ENCODE measurements around the gene CRYBG2.

Gene CRYBG2

DNA sequence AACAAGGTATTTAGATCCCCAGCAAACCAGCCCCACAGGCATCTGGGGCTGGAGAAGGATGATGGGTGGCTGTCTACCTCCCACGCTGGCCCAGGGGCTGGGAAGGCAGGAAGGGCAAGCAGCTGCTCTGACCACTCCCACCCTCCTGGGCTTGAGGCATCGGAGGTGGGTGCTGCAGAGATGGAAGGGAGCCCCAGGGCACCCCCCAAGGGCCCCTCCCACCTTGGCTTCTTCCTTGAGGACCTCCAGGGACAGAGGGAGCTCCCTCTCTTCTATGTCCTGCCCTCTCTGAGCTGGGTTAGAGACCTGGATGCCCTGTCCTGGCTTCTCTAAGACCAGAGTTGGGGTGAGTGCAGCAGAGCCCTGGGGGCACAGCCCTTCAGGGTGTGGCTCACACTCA lies 33.0 kb downstream of the CRYBG2 start:
- peaks cover 43% of the 10 kb centered on the region for H3K36me3 ChIP-seq
- H3K4me1 ChIP-seq (ENCODE audit: control insufficient read depth in 1 of 2, insufficient read depth in 1 of 2, low read depth in 1 of 2, low read length in 1 of 2): peaks cover 44 to 57% of the 10 kb centered on the region in 2 experiments
- H3K27ac ChIP-seq: no peak overlapping the region

DNA sequence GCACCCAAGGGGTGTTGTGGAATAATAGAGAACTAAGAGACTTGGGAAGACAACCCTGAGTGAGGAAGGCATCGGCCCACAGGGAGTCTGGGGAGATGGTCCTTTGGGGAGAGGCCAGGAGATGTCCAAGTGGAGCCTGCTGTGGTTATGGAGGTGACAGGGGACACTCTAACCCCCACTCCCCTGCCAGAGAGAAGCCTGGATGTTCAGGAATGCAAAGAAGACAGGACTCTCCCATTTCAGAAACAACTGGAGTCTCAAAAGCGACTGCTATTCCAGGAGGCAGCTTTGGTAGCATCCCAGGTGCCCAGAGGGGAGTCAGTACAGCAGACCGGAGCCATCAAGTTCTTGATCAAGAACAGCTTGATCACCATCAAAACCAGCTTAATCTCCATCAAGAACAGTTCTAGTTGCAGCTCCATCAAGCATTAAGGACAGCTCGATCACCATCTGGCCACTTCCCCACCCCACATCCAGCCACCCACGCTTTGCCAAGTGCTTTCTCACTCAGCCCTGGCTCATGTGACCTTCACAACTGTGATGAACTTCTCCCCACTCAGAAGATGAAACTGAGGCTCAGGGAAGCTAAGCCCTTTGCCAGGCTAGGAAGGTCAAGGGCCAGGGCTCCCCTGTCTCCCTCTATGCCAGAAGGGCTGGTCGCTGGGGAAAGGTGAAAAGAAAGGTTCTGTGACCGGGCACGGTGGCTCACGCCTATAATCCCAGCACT lies 35.4 kb downstream of the CRYBG2 start:
- peak overlapping the region; percentile 60 for H3K27ac ChIP-seq
- H3K27me3 ChIP-seq: no peaks in the 10 kb centered on the region
- H3K4me1 ChIP-seq (ENCODE audit: control insufficient read depth in 1 of 2, insufficient read depth in 1 of 2, low read depth in 1 of 2, low read length in 1 of 2): peaks cover 64 to 75% of the 10 kb centered on the region in 2 experiments
- H3K4me3 ChIP-seq (ENCODE audit: low read depth in 1 of 2, low read length in 1 of 2): no peak overlapping the region
- TF ChIP-seq, protein P1, sequence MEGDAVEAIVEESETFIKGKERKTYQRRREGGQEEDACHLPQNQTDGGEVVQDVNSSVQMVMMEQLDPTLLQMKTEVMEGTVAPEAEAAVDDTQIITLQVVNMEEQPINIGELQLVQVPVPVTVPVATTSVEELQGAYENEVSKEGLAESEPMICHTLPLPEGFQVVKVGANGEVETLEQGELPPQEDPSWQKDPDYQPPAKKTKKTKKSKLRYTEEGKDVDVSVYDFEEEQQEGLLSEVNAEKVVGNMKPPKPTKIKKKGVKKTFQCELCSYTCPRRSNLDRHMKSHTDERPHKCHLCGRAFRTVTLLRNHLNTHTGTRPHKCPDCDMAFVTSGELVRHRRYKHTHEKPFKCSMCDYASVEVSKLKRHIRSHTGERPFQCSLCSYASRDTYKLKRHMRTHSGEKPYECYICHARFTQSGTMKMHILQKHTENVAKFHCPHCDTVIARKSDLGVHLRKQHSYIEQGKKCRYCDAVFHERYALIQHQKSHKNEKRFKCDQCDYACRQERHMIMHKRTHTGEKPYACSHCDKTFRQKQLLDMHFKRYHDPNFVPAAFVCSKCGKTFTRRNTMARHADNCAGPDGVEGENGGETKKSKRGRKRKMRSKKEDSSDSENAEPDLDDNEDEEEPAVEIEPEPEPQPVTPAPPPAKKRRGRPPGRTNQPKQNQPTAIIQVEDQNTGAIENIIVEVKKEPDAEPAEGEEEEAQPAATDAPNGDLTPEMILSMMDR (IDR thresholded peaks at IDR 0.05): no peak
- peaks cover 19% of the 10 kb centered on the region for H3K36me3 ChIP-seq
- H3K9me3 ChIP-seq: no peaks in the 10 kb centered on the region

More for the DNA sequence above, 33.0 kb downstream of the CRYBG2 start:
- TF ChIP-seq, protein P1 (IDR thresholded peaks at IDR 0.05): no peak
- H3K9me3 ChIP-seq: no peaks in the 10 kb centered on the region
- H3K4me3 ChIP-seq (ENCODE audit: low read depth in 1 of 2, low read length in 1 of 2): no peak overlapping the region
- H3K27me3 ChIP-seq: no peaks in the 10 kb centered on the region

DNA sequence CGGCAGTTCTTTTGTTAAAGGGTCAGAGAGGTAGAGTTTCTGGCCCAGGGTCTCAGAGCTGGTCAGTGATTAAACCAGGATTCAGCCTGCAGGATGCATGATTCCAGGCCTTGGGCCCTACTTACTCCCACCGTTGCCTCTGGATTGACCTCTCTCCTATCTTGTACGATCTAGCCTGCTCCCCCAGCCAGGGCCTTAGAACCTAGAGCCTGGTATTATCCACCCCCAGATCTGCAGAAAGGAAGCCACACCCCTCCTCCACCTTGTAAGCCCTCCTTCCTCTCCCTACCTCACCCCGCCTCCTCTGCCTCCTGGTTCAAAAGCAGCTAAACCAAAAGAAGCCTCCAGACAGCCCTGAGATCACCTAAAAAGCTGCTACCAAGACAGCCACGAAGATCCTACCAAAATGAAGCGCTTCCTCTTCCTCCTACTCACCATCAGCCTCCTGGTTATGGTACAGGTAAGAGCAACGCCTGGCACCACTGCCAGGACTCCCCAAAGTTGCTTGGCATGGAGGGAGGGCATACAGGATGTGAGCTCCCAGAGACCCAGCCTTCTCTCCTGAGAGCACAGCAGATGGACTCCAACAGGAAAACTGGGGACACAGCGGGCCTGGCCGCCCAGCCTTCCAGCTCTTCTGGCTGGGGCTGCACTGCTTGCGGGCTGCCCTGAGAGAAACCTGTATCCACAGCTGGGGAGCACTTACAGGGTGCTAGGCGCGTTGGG lies 36.2 kb downstream of the CRYBG2 start, which contains the start of gene CD52:
Gene CD52, plus strand, starts transcription at position 347 of the 726 bp plus-strand sequence. Its CDS starts 60 bp downstream, at position 407.
- Histone ChIP-seq H3K9me3 (no peaks in the 10 kb centered on the region), H3K27me3 (no peaks in the 10 kb centered on the region), H3K4me3 (ENCODE audit: low read depth in 1 of 2, low read length in 1 of 2) (peak within 1 kb of the TSS in 1 of 2 experiments; percentile 15), H3K27ac (peak within 1 kb of the TSS; percentile 60), H3K36me3 (peaks cover 11% of the 10 kb centered on the region), H3K4me1 (ENCODE audit: control insufficient read depth in 1 of 2, insufficient read depth in 1 of 2, low read depth in 1 of 2, low read length in 1 of 2) (peaks cover 64 to 75% of the 10 kb centered on the region in 2 experiments)
- TF ChIP-seq, protein P1 (IDR thresholded peaks at IDR 0.05): no peak

DNA sequence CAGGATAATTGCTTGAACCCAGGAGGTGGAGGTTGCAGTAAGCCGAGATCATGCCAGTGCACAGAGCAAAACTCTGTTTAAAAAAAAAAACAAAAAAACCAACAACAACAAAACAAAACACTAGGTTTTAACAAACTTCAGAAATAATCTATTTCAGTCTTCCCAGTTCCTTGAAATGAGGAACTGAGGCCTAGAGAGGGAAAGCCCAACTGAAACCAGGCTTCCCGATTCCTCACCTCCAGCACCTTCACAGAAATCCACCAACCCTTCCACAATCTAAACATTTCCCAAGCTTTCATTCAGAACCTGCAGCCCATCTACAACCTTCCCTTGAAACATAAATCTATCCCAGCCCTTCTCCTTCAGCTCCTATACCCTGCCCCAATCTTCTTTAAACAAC lies 36.8 kb downstream of the CRYBG2 start:
- no peaks in the 10 kb centered on the region for H3K9me3 ChIP-seq
- H3K4me1 ChIP-seq (ENCODE audit: control insufficient read depth in 1 of 2, insufficient read depth in 1 of 2, low read depth in 1 of 2, low read length in 1 of 2): peaks cover 64 to 75% of the 10 kb centered on the region in 2 experiments
- peaks cover 6% of the 10 kb centered on the region for H3K36me3 ChIP-seq
- peak overlapping the region in 1 of 2 experiments; percentile 15 for H3K4me3 ChIP-seq (ENCODE audit: low read depth in 1 of 2, low read length in 1 of 2)
- TF ChIP-seq, protein P1 (IDR thresholded peaks at IDR 0.05): no peak
- H3K27ac ChIP-seq: peak overlapping the region; percentile 60
- no peaks in the 10 kb centered on the region for H3K27me3 ChIP-seq

DNA sequence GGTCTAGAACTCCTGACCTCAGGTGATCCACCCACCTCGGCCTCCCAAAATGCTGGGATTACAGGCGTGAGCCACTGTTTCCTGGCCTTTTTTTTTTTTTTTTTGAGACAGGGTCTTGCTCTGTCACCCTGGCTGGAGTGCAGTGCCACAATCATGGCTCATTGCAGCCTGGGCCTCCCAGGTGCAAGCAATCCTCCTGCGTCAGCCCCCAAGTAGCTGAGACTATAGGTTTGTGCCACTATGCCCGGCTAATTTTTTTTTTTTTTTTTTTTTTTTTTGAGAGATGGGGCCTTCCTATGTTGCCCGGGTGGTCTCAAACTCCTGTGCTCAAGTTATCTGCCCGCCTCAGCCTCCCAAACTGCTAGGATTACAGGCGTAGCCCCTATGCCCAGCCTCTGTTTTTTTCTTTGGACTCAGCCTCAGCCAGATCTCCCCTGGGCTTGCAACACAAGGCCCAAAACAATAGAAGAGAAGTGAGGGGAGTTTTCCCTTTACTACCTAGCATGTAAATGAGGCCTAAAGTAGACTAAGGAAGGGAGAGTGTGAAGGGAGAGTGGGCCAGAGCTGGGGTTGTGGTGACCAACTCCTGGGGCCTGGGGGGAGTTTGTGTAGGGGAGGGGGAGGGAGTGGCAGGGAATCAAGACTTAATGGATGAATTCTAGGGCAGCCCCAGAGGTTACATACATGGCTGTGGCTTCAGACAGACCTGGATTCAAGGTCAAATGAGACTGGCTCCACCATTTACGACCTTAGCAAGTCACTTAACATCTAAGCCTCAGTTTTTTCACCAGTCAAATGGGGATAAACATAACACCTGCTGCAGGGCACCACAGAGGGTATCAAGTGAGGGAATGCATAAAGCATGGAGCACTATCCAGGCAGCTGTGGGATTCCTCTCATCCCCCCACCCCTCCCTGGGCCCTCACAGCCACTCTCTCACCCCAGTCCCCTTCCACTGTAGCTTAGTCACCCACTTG lies 37.8 kb downstream of the CRYBG2 start:
- Histone ChIP-seq H3K9me3 (no peaks in the 10 kb centered on the region), H3K36me3 (no peaks in the 10 kb centered on the region), H3K27me3 (no peaks in the 10 kb centered on the region), H3K4me3 (ENCODE audit: low read depth in 1 of 2, low read length in 1 of 2) (peak overlapping the region in 1 of 2 experiments; percentile 14), H3K27ac (peak overlapping the region; percentile 74), H3K4me1 (ENCODE audit: control insufficient read depth in 1 of 2, insufficient read depth in 1 of 2, low read depth in 1 of 2, low read length in 1 of 2) (peaks cover 61 to 68% of the 10 kb centered on the region in 2 experiments)
- TF ChIP-seq, protein P1 (IDR thresholded peaks at IDR 0.05): no peak

All from neutrophil (primary cell).